ENCODE data around the gene FTO.

Gene FTO

GRCh38 chr16:54193665-54194333 lies 489.8 kb downstream of the FTO start:
- FAIRE-seq, result no peak

GRCh38 chr16:54194334-54194743 lies 490.4 kb downstream of the FTO start:
- FAIRE-seq, result no peak

GRCh38 chr16:54197758-54198157 lies 493.8 kb downstream of the FTO start:
- no peak for FAIRE-seq

- FAIRE-seq, result no peak
Measured at GRCh38 chr16:54199487-54200160, 495.7 kb downstream of the FTO start.

GRCh38 chr16:54200161-54200534 lies 496.2 kb downstream of the FTO start:
- no peak for FAIRE-seq

GRCh38 chr16:54200720-54201119 lies 496.8 kb downstream of the FTO start:
- no peak for FAIRE-seq

- no peak for FAIRE-seq
Measured at GRCh38 chr16:54201200-54201599, 497.2 kb downstream of the FTO start.
